ENCODE measurements around the gene SHBG. TPM values are rescaled to one million over a fixed set of nuclear protein-coding genes. Genes with fewer than 3 reads are reported as not detected.
"Not testable (repeated sequence)": the region's sequence is repeated elsewhere in the genome, so short reads cannot be mapped to it uniquely, and the experiment has no call there.

Gene SHBG
- total and polyA plus RNA-seq, 4 experiments from 2014 or later: not detected

- CTCF ChIA-PET (ENCODE audit: partially characterized antibody): interaction anchor here (0.8 to 3.1 kb wide), 5 partner anchors 16 to 154 kb away, joined by 3 to 28 read pairs (median 12); partner anchors contain the start of genes TP53 and WRAP53
- peak overlapping the region in 1 of 7 donors; percentile 75 for H3K27ac Mint-ChIP-seq
- POLR2A ChIA-PET (ENCODE audit: partially characterized antibody): interaction anchor here (1.0 to 9.5 kb wide), 3 partner anchors 18 to 235 kb away, joined by 4 to 220 read pairs (median 7); partner anchors contain the start of gene FXR2
Observed at GRCh38 chr17:7590743-7591142, 39.2 kb upstream of the SHBG start.

GRCh38 chr17:7591596-7591995 lies 38.3 kb upstream of the SHBG start:
- POLR2A ChIA-PET (ENCODE audit: partially characterized antibody): interaction anchor here (0.9 kb wide), 1 partner anchor 16 kb away, joined by 5 read pairs; no protein-coding TSS in a partner anchor
- H3K4me1 ChIP-seq (ENCODE audit: insufficient read depth, low read length): peaks cover 8% of the 10 kb centered on the region
- intact Hi-C loops (cut with micrococcal nuclease): no loop called here
- no peaks in the 10 kb centered on the region for H3K9me3 ChIP-seq (ENCODE audit: control insufficient read depth in 1 of 2, low read length in 2 of 2)
- peaks cover 0 to 9% (median under 1%) of the 10 kb centered on the region in 4 donors for H3K4me1 Mint-ChIP-seq
- H3K4me3 ChIP-seq (ENCODE audit: low read length in 2 of 2): no peak overlapping the region
- H3K4me3 Mint-ChIP-seq: no peak overlapping the region
- H3K27me3 Mint-ChIP-seq: no peaks in the 10 kb centered on the region
- CTCF ChIA-PET (ENCODE audit: partially characterized antibody): interaction anchor here (0.7 kb wide), 1 partner anchor 78 kb away, joined by 3 read pairs; no protein-coding TSS in a partner anchor
- peaks cover 38 to 66% of the 10 kb centered on the region in 2 donors for H3K36me3 Mint-ChIP-seq
- no peak overlapping the region for H3K27ac ChIP-seq (ENCODE audit: low read depth, low read length)
- peaks cover 62% of the 10 kb centered on the region for H3K36me3 ChIP-seq (ENCODE audit: insufficient read depth, low read length)
- H3K27me3 ChIP-seq (ENCODE audit: insufficient read depth, low read length): no peaks in the 10 kb centered on the region
- DNase-seq: no peak
- H3K27ac Mint-ChIP-seq: no peak overlapping the region
- peaks cover 0 to 3% (median 0%) of the 10 kb centered on the region in 8 donors for H3K9me3 Mint-ChIP-seq

More at GRCh38 chr17:7590743-7591142, 39.2 kb upstream of the SHBG start:
- H3K9me3 ChIP-seq (ENCODE audit: control insufficient read depth in 1 of 2, low read length in 2 of 2): no peaks in the 10 kb centered on the region
- Mint-ChIP-seq H3K27me3 (no peaks in the 10 kb centered on the region), H3K9me3 (peaks cover 0 to 2% (median 0%) of the 10 kb centered on the region in 8 donors), H3K4me3 (no peak overlapping the region), H3K4me1 (peaks cover 0 to 11% (median 3%) of the 10 kb centered on the region in 4 donors), H3K36me3 (peaks cover 34 to 60% of the 10 kb centered on the region in 2 donors)
- intact Hi-C loops (cut with micrococcal nuclease): no loop called here
- no peak overlapping the region for H3K4me3 ChIP-seq (ENCODE audit: low read length in 2 of 2)
- H3K27me3 ChIP-seq (ENCODE audit: insufficient read depth, low read length): no peaks in the 10 kb centered on the region
- peaks cover 57% of the 10 kb centered on the region for H3K36me3 ChIP-seq (ENCODE audit: insufficient read depth, low read length)
- no peak for DNase-seq
- no peak overlapping the region for H3K27ac ChIP-seq (ENCODE audit: low read depth, low read length)
- H3K4me1 ChIP-seq (ENCODE audit: insufficient read depth, low read length): peaks cover 10% of the 10 kb centered on the region

- Mint-ChIP-seq H3K36me3 (peaks cover 43 to 64% of the 10 kb centered on the region in 2 donors), H3K4me3 (no peak overlapping the region), H3K27ac (no peak overlapping the region), H3K4me1 (peaks cover 0 to 5% (median under 1%) of the 10 kb centered on the region in 4 donors), H3K27me3 (no peaks in the 10 kb centered on the region), H3K9me3 (peaks cover 0 to 4% (median 0%) of the 10 kb centered on the region in 8 donors)
- intact Hi-C loops (cut with micrococcal nuclease): no loop called here
- ChIA-PET CTCF (ENCODE audit: partially characterized antibody) (interaction anchor here (0.7 to 1.2 kb wide), 2 partner anchors 79 to 237 kb away, joined by 3 read pairs; no protein-coding TSS in a partner anchor), POLR2A (ENCODE audit: partially characterized antibody) (no interaction called here)
- Histone ChIP-seq H3K9me3 (ENCODE audit: control insufficient read depth in 1 of 2, low read length in 2 of 2) (no peaks in the 10 kb centered on the region), H3K36me3 (ENCODE audit: insufficient read depth, low read length) (peaks cover 61% of the 10 kb centered on the region), H3K4me1 (ENCODE audit: insufficient read depth, low read length) (peaks cover 8% of the 10 kb centered on the region), H3K4me3 (ENCODE audit: low read length in 2 of 2) (no peak overlapping the region), H3K27ac (ENCODE audit: low read depth, low read length) (no peak overlapping the region), H3K27me3 (ENCODE audit: insufficient read depth, low read length) (no peaks in the 10 kb centered on the region)
- DNase-seq: no peak
Observed at GRCh38 chr17:7592422-7593021, 37.4 kb upstream of the SHBG start.

GRCh38 chr17:7593296-7593695 lies 36.6 kb upstream of the SHBG start:
- Histone ChIP-seq H3K4me1 (ENCODE audit: insufficient read depth, low read length) (peaks cover 8% of the 10 kb centered on the region), H3K27ac (ENCODE audit: low read depth, low read length) (no peak overlapping the region), H3K9me3 (ENCODE audit: control insufficient read depth in 1 of 2, low read length in 2 of 2) (no peaks in the 10 kb centered on the region), H3K27me3 (ENCODE audit: insufficient read depth, low read length) (no peaks in the 10 kb centered on the region), H3K36me3 (ENCODE audit: insufficient read depth, low read length) (peaks cover 58% of the 10 kb centered on the region), H3K4me3 (ENCODE audit: low read length in 2 of 2) (no peak overlapping the region)
- ChIA-PET POLR2A (ENCODE audit: partially characterized antibody) (interaction anchor here (0.9 to 1.0 kb wide), 2 partner anchors 8 to 13 kb away, joined by 3 to 5 read pairs; no protein-coding TSS in a partner anchor), CTCF (ENCODE audit: partially characterized antibody) (interaction anchor here (1.2 kb wide), 1 partner anchor 238 kb away, joined by 3 read pairs; no protein-coding TSS in a partner anchor)
- peaks cover 0 to 4% (median 0%) of the 10 kb centered on the region in 8 donors for H3K9me3 Mint-ChIP-seq
- H3K4me1 Mint-ChIP-seq: peaks cover 0 to 5% (median under 1%) of the 10 kb centered on the region in 4 donors
- intact Hi-C loops (cut with micrococcal nuclease): no loop called here
- no peak overlapping the region for H3K4me3 Mint-ChIP-seq
- no peak for DNase-seq
- peak overlapping the region in 4 of 7 donors; percentile 27 to 85 (median 54) for H3K27ac Mint-ChIP-seq
- H3K27me3 Mint-ChIP-seq: no peaks in the 10 kb centered on the region
- H3K36me3 Mint-ChIP-seq: peaks cover 43 to 60% of the 10 kb centered on the region in 2 donors

GRCh38 chr17:7597561-7597960 lies 32.4 kb upstream of the SHBG start:
- H3K36me3 ChIP-seq (ENCODE audit: insufficient read depth, low read length): peaks cover 72% of the 10 kb centered on the region
- H3K9me3 ChIP-seq (ENCODE audit: control insufficient read depth in 1 of 2, low read length in 2 of 2); H3K27ac ChIP-seq (ENCODE audit: low read depth, low read length); H3K4me3 ChIP-seq (ENCODE audit: low read length in 2 of 2); H3K27me3 Mint-ChIP-seq; H3K27ac Mint-ChIP-seq; H3K4me3 Mint-ChIP-seq; H3K27me3 ChIP-seq (ENCODE audit: insufficient read depth, low read length); H3K4me1 ChIP-seq (ENCODE audit: insufficient read depth, low read length); DNase-seq; H3K4me1 Mint-ChIP-seq; CTCF ChIA-PET (ENCODE audit: partially characterized antibody); intact Hi-C loops (cut with micrococcal nuclease); H3K9me3 Mint-ChIP-seq: not testable (repeated sequence)
- peaks cover 51 to 66% of the 10 kb centered on the region in 2 donors for H3K36me3 Mint-ChIP-seq
- POLR2A ChIA-PET (ENCODE audit: partially characterized antibody): interaction anchor here (1.1 kb wide), 1 partner anchor 14 kb away, joined by 4 read pairs; no protein-coding TSS in a partner anchor

- H3K4me3 Mint-ChIP-seq: peak overlapping the region in 1 of 8 donors; percentile 17
- Histone ChIP-seq H3K9me3 (ENCODE audit: control insufficient read depth in 1 of 2, low read length in 2 of 2) (no peaks in the 10 kb centered on the region), H3K36me3 (ENCODE audit: insufficient read depth, low read length) (peaks cover 38% of the 10 kb centered on the region), H3K27ac (ENCODE audit: low read depth, low read length) (no peak overlapping the region), H3K27me3 (ENCODE audit: insufficient read depth, low read length) (no peaks in the 10 kb centered on the region), H3K4me1 (ENCODE audit: insufficient read depth, low read length) (peaks cover 13% of the 10 kb centered on the region), H3K4me3 (ENCODE audit: low read length in 2 of 2) (no peak overlapping the region)
- DNase-seq: no peak
- H3K27me3 Mint-ChIP-seq: no peaks in the 10 kb centered on the region
- intact Hi-C loops (cut with micrococcal nuclease): no loop called here
- POLR2A ChIA-PET (ENCODE audit: partially characterized antibody): no interaction called here
- H3K27ac Mint-ChIP-seq: peak overlapping the region in 1 of 7 donors; percentile 38
- peaks cover 9 to 28% (median 17%) of the 10 kb centered on the region in 4 donors for H3K4me1 Mint-ChIP-seq
- H3K9me3 Mint-ChIP-seq: peaks cover 0 to 3% (median 0%) of the 10 kb centered on the region in 8 donors
- CTCF ChIA-PET (ENCODE audit: partially characterized antibody): interaction anchor here (1.3 kb wide), 1 partner anchor 17 kb away, joined by 4 read pairs; no protein-coding TSS in a partner anchor
- H3K36me3 Mint-ChIP-seq: peaks cover 36 to 44% of the 10 kb centered on the region in 2 donors
Observed at GRCh38 chr17:7606280-7606679, 23.7 kb upstream of the SHBG start.

- ChIA-PET POLR2A (ENCODE audit: partially characterized antibody) (interaction anchor here (2.1 kb wide), 1 partner anchor 26 kb away, joined by 7 read pairs; the partner anchor contains the start of gene MPDU1), CTCF (ENCODE audit: partially characterized antibody) (interaction anchor here (0.7 to 2.3 kb wide), 5 partner anchors 17 to 76 kb away, joined by 3 to 10 read pairs (median 4); partner anchors contain the start of genes SAT2 and SOX15)
- peaks cover 42% of the 10 kb centered on the region for H3K4me1 ChIP-seq (ENCODE audit: insufficient read depth, low read length)
- H3K4me3 ChIP-seq (ENCODE audit: low read length in 2 of 2): no peak overlapping the region
- peaks cover 13 to 19% of the 10 kb centered on the region in 2 donors for H3K36me3 Mint-ChIP-seq
- intact Hi-C loops (cut with micrococcal nuclease): no loop called here
- no peak overlapping the region for H3K27ac ChIP-seq (ENCODE audit: low read depth, low read length)
- peaks cover 11% of the 10 kb centered on the region for H3K36me3 ChIP-seq (ENCODE audit: insufficient read depth, low read length)
- H3K4me1 Mint-ChIP-seq: peaks cover 28 to 56% (median 45%) of the 10 kb centered on the region in 4 donors
- H3K9me3 ChIP-seq (ENCODE audit: control insufficient read depth in 1 of 2, low read length in 2 of 2): no peaks in the 10 kb centered on the region
- H3K27ac Mint-ChIP-seq: peak overlapping the region in 2 of 7 donors; percentile 20 to 60
- H3K27me3 Mint-ChIP-seq: no peaks in the 10 kb centered on the region
- H3K27me3 ChIP-seq (ENCODE audit: insufficient read depth, low read length): no peaks in the 10 kb centered on the region
- DNase-seq: no peak
- no peaks in the 10 kb centered on the region for H3K9me3 Mint-ChIP-seq
- H3K4me3 Mint-ChIP-seq: no peak overlapping the region
Observed at GRCh38 chr17:7610641-7611040, 19.3 kb upstream of the SHBG start.
